Kidney tubule cell (primary cell): Measurements from ENCODE around the gene ACTBL2.

ENCODE experiments used
- DNase-seq: peaks from one replicate; pipeline ENCODE4 v3.0.0-alpha.2; 2018; ENCODE audit warnings: low spot score

Gene ACTBL2

DNA sequence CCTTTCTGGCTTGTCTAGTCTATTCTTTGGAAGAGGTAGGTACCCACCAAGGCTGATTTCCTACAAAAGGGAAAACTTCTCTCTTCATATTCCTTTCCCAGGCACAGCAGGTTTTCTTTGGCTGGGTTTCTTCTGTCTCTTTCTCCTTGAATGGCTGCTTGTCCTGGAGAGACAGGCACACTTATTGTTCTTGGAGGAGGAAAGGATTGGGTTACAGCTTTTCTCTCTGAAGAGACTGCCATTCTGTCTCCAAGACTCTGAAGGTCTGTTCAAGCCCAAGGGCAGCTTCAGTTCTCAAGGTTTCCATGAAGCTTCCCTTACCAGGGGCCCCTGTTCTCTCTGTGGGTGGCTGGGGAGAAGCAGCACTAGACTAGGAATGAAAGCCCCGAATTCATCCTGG, 33.9 kb downstream of the ACTBL2 start:
- no peak for DNase-seq

DNA sequence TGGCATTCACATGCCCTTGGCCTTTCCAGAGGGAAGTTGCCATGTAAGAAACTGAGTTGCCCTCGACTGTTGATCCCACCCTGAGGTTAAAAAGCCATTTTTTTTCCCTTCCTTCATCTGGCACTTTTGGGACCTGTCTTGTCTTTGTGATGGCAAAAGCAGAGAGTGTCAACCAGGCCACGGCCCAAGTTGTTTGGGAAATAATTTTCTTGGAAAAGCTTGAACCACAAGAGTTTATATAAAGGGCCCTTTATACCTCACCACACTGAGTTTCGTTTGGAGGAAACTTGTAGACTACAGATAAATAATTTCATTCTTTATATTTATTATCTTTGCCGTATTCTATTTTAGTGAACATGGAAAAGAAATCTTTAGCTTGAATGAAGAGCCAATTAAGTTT, 34.3 kb downstream of the ACTBL2 start:
- DNase-seq: no peak

- DNase-seq: peak; percentile 63
Measured at GRCh38 chr5:57447658-57448057, 35.0 kb downstream of the ACTBL2 start.

DNA sequence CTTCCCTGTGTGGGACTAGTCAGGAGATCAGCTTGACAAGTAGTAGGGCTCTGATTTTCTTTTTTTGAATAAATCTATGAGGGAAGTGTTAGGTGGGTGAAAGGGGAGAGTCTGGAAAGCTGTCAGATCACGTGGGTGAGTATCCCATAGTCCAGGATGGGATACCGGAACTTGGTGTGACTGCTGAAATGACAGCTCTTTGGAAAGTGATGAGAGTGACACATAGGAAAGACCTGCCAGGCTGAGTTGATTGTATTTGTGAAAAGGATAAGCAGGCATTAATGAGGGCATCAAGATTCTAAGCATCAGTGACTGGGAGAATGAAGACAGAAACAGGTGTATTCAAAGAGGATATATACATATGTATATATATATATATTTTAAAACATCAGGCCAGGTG, 35.6 kb downstream of the ACTBL2 start:
- no peak for DNase-seq

DNA sequence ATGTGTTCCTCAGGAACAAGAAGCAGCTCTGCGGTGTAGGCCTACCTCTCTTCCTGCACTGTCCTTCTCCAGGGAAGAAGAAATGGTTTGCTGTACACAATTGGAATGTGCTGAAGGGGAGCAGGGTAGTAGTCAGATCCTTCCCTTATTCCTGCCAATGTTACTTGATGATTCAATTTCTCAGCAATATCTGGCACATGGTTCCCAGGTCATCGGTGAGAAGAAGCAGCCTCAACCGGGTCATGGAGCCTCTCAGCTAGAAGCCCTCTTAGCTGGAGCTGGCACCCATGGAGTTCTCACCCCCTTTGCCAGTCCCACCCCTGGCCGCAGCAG, 36.9 kb downstream of the ACTBL2 start:
- no peak for DNase-seq

- DNase-seq: no peak
Measured at GRCh38 chr5:57445006-57445704, 37.5 kb downstream of the ACTBL2 start.

- peak; percentile 88 for DNase-seq
Measured at GRCh38 chr5:57442080-57442839, 40.4 kb downstream of the ACTBL2 start.

DNA sequence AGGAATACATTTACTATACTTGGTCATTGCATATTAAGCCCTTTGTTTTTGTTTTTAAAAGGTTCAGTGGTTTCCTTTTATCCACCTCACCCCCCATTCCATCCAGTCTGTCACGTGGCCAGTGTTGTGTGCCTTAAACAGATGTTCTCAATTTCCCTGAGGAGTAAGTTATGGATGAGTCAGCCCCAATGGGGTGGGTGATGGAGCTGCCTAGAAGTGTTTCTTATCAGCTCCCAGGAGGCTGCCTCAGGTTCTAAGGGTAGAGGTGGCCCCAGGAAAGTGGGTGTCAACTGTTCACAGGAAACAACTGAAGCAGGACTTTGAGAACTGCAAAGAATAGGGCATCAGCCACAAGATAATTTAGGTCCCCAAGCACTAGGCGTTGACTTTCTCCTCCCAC, 41.1 kb downstream of the ACTBL2 start:
- DNase-seq: peak; percentile 87

DNA sequence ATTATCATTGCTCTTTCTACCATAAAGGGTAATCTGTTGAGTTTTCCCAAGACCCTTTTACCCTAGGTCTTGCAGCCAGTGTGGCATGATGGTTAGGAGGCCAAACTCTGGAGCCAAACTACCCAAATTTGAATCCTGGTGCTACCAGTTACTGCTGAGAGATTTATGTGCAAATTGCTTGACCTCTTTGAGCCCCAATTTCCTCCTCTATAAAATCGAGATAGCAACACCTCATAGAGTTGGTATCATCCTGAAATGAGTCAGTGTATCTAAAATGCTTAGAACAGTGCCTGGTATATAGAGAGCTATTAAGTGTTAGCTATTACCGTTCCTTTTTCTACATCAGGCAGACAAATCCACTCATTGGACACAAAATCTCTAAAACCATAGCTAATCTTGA, 43.0 kb downstream of the ACTBL2 start:
- DNase-seq: no peak

DNA sequence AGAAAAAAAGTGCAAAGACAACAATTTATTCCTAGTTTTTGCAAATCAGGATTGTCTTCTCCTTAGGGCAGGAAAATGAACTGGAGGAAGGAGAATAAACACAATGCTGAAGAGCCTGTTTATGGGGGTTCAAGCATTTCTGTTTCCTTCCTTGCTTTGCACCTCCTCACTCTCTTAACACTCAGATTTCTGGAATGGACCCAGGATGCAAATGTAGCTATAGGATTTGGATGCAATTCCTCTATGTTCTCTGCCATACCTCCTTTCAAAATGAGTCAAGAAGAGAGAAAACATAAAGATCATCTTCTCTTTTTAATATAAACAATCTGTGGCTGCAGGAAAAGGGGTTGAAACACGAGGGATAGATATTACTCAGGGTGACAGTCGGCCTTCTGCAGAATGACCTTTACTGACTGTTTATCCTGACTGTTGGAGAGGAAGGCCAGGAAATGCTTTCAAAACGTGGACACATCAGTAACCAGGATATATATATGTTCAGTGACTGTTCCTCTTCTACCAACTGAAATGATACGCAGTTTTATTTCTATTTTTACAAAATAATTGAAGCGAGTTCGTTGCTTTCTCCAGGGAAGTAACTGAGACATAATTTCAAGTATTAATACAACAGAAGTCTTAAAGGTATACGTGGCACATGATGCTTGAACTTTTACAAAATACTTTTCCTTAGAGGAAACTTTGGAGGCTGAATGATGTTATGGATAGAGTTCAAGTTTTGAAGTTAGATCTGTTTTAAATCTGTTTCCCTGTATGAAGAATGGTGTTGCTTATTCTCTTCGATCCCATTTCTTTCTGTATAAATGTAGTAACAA, 44.4 kb downstream of the ACTBL2 start:
- DNase-seq: no peak

DNA sequence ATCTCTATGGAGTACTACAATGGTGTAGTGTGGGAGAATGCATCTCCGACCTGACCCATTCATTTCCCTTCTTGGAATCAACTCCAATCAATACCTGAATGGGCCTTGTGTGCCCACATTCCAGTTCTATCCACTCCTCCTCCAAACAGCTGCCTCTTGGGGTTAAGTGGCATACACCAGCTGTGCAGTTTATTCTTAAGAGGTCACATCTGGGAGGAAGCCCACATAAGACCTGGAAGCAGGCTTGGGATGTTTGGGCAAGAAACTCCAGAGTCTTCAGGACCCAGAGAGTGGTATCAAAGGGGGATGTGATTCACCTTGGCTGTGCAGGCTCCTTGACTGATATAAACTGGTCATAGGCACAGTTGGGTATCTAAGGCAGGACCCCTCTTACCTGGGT, 46.0 kb downstream of the ACTBL2 start:
- no peak for DNase-seq

- DNase-seq: peak; percentile 88
Measured at GRCh38 chr5:57435701-57436134, 46.9 kb downstream of the ACTBL2 start.

DNA sequence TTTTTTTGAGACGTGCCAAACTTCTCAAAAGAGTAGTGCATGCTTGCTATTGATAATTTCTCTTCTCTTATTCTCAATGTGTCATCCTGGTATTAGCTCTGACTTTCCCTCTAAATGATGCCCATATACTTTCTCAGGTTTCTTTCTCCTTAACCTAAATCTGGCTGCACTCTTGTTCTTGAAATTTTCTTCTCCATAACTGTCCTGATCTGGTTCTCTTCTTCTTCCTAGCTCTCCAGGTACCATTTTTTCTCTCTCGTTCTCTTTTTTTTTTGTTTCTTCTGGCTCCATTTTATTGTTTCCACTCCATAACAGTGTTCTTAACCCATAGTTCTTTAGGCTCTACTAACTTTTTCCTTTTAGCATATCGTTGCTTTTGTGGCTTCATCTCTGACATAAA, 47.9 kb downstream of the ACTBL2 start:
- no peak for DNase-seq

- peak; percentile 66 for DNase-seq
Measured at GRCh38 chr5:57434227-57434640, 48.4 kb downstream of the ACTBL2 start.

GRCh38 chr5:57432876-57433275, 49.7 kb downstream of the ACTBL2 start:
- DNase-seq: peak; percentile 20

- DNase-seq: no peak
Measured at GRCh38 chr5:57431759-57432158, 50.9 kb downstream of the ACTBL2 start.
